GM20000 (cell line): ENCODE results near the gene TXNDC5.

ENCODE experiments used
- DNase-seq: peaks from one replicate; pipeline ENCODE4 v3.0.0; 2012; ENCODE audit warnings: low spot score
- CTCF ChIP-seq: IDR thresholded peaks from 2 replicates; pipeline ENCODE4 v1.5.1; 2012; ENCODE audit warnings: mild to moderate bottlenecking, control low read depth; ENCODE audit errors: extremely low read depth, missing control alignments

Gene TXNDC5

GRCh38 chr6:7914991-7915789 lies 4.6 kb upstream of the TXNDC5 start:
- TF ChIP-seq CTCF: no peak
- no peak for DNase-seq

DNA sequence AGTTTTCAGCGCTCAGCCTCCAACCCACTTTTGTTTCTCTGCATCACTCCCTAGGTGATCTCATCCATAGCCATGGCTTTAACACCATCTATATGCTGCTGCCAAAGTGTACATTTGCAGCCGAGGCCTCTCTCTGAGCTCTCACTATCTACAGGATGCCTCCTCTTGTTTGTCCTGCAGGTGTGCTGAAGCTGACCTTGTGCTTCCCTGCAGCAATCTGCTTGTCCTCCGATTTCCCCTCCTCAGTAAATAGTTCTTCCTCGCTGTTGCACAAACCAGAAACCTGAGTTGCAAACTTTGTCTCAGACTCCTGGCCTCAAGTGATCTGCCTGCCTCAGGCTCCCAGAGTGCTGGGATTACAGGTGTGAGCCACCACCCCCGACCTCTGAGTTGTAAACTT lies 3.7 kb upstream of the TXNDC5 start:
- DNase-seq: no peak
- no peak for TF ChIP-seq CTCF

DNA sequence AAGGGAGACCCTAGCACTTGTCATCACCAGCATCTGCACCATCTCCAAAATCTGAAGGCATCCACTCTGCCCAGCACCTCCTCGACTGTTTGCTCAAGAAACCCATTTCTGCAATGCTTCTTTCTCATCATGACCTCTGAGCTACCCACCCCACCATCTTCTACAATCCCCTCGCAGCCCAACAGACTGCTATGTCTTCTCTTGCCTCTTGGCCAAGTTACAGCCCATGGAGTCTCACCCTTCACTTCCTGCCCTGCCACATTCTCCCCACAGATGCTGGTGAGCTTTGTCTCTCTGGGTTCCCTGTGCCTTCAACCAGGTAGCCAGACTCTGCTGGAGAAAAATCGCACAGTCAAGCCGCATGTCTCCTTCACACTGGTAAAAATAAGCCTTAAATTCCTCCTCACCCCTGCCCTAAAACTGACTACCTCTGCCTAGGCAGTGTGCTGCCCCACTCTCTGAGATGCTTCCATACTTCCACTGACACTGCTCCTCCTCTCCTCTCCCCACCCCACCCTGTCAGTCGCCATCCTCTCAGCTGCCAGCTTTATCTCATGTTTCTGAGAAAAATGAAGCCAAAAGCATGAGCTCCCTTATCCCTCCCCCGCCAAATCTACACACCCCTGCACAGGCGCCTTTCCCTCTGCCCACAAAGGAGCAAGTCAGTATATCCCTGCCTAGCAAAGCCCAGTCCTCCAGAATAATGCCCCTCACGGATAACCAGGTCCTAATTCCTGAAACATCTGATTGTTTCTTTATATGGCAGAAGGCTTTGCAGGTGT lies 2.3 kb upstream of the TXNDC5 start:
- no peak for TF ChIP-seq CTCF
- no peak for DNase-seq

DNA sequence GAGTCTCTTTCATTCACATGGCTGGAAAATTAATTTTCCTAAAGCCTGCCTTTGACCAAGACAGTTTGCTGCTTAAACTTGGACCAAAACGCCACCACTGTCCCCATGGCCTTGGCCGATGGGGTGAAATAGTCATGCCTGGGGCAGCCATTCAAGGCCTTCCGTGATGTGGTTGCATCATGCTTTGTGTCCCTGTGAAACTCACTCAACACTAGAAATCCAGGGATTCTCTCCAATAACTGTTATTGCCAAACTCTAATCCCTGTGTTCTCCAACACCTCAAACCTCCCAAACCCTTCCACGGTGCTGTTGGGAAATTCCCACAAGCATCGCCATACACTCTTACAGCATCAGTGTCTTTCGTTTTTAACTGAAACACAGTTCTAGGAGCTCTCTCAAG lies 1.4 kb upstream of the TXNDC5 start:
- TF ChIP-seq CTCF: no peak
- no peak for DNase-seq

DNA sequence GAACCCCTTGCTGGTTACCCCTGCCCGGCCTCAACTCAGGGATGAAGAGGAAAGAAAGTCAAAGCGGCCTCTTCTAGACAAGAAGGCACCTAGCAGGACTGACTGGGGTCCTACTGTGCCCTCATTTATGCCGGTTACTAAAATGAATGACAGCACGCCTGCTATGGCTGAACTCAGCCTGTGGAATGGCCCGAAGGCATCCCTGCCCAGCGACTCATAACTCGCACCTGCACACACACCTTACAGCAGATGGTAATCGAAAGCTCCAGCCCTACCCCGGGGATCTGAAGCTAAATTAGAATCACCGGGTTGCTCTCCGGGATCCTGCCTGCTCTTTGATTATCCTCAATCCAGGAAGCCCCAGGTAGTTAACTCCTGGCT lies 747 bp upstream of the TXNDC5 start:
- no peak for TF ChIP-seq CTCF
- no peak for DNase-seq

GRCh38 chr6:7910298-7910653 lies 312 bp downstream of the TXNDC5 start:
- no peak for DNase-seq
- TF ChIP-seq CTCF: no peak
